AG09319 (cell line): Measurements from ENCODE around the gene ZNF606.
A peak's percentile ranks its signal among the peaks of the same experiment; 100 is the strongest.

ENCODE experiments used
- DNase-seq: peaks from one replicate; pipeline ENCODE4 v3.0.0-alpha.2; 2010; ENCODE audit warnings: low read depth; ENCODE audit errors: extremely low read depth
- CTCF ChIP-seq: IDR thresholded peaks from 2 replicates; pipeline ENCODE4 v1.5.1; 2011; ENCODE audit warnings: low read depth, mild to moderate bottlenecking, inconsistent platforms, low read length, moderate library complexity

ZNF606 gene

GRCh38 chr19:58002384-58003173, at the start of gene ZNF606:
Gene ZNF606, minus strand, starts transcription at chr19:58002820. Its CDS starts 1,501 bp downstream, at chr19:58001319.
- no peak for TF ChIP-seq CTCF

GRCh38 chr19:58052256-58052655, 49.6 kb upstream of the ZNF606 start:
- no peak for TF ChIP-seq CTCF
- DNase-seq = no peak

More at GRCh38 chr19:58002384-58003173, at the start of gene ZNF606:
- peak; percentile 63 for DNase-seq

- no peak for TF ChIP-seq CTCF
- no peak for DNase-seq
Observed at GRCh38 chr19:58047672-58048071, 45.1 kb upstream of the ZNF606 start.

GRCh38 chr19:58046856-58047255, 44.2 kb upstream of the ZNF606 start:
- TF ChIP-seq CTCF = no peak
- DNase-seq = no peak

GRCh38 chr19:58045411-58046050, 42.9 kb upstream of the ZNF606 start:
- DNase-seq = no peak
- no peak for TF ChIP-seq CTCF

- no peak for DNase-seq
- TF ChIP-seq CTCF = no peak
Observed at GRCh38 chr19:58044886-58045285, 42.3 kb upstream of the ZNF606 start.

GRCh38 chr19:58044391-58044790, 41.8 kb upstream of the ZNF606 start:
- DNase-seq = no peak
- TF ChIP-seq CTCF = no peak
